GM23338 (cell line): Measurements from ENCODE around the gene RFX2. TPM values are rescaled to one million over a fixed set of nuclear protein-coding genes. Genes with fewer than 3 reads are reported as not detected.

Source experiments
- ATAC-seq: fragments of 200-7000 bp; cut with Tn5 transposase; 3 replicates; pipeline ENCODE4 v1.9.1; 2020
- DNase-seq: peaks from one replicate; pipeline ENCODE4 v3.0.0-alpha.2; 2015; ENCODE audit warnings: low spot score
- H2AFZ ChIP-seq: fragments of 200-600 bp; sonication (generic); 2 replicates; pipeline ENCODE4 v1.8.0; 2016; ENCODE audit warnings: antibody characterized with exemption, mild to moderate bottlenecking, moderate library complexity
- H3F3A ChIP-seq: fragments of 200-600 bp; sonication (generic); replicated peaks from 2 replicates; pipeline ENCODE4 v1.8.0; 2017; ENCODE audit warnings: antibody characterized with exemption, mixed run types, low read depth
- H3K27ac ChIP-seq: fragments of 200-600 bp; sonication (generic); 2 replicates; pipeline ENCODE4 v1.6.1; 2016; ENCODE audit warnings: low read depth
- H3K27me3 ChIP-seq: fragments of 200-600 bp; sonication (generic); 2 replicates; pipeline ENCODE4 v1.8.0; 2016; ENCODE audit warnings: mild to moderate bottlenecking, mixed run types, moderate library complexity; ENCODE audit not compliant: insufficient read depth
- H3K36me3 ChIP-seq: fragments of 200-600 bp; sonication (generic); 2 replicates; pipeline ENCODE4 v1.8.0; 2016; ENCODE audit warnings: mild to moderate bottlenecking; ENCODE audit not compliant: insufficient read depth
- H3K4me1 ChIP-seq: fragments of 200-600 bp; sonication (generic); 2 replicates; pipeline ENCODE4 v1.8.0; 2016; ENCODE audit warnings: mild to moderate bottlenecking, moderate library complexity; ENCODE audit not compliant: insufficient read depth
- H3K4me2 ChIP-seq: fragments of 200-600 bp; sonication (generic); 2 replicates; pipeline ENCODE4 v1.7.1; 2017; ENCODE audit warnings: mixed run types
- H3K4me3 ChIP-seq: fragments of 200-600 bp; sonication (generic); 2 replicates; pipeline ENCODE4 v1.6.1; 2016; ENCODE audit warnings: mixed run types
- H3K79me2 ChIP-seq: fragments of 200-600 bp; sonication (generic); replicated peaks from 2 replicates; pipeline ENCODE4 v1.8.0; 2017; ENCODE audit warnings: mild to moderate bottlenecking; ENCODE audit not compliant: insufficient read depth
- H3K9me2 ChIP-seq: fragments of 200-600 bp; sonication (generic); 2 replicates; pipeline ENCODE4 v1.8.0; 2017; ENCODE audit not compliant: insufficient read depth
- H4K20me1 ChIP-seq: fragments of 200-600 bp; sonication (generic); replicated peaks from 2 replicates; pipeline ENCODE4 v1.8.0; 2017; ENCODE audit warnings: mild to moderate bottlenecking; ENCODE audit not compliant: insufficient read depth
- H3K27ac Mint-ChIP-seq: 2 replicates; pipeline ENCODE4 v1.8.0; 2020; ENCODE audit warnings: inconsistent platforms, mild to moderate bottlenecking, moderate library complexity, mixed read lengths
- H3K27me3 Mint-ChIP-seq: 3 replicates; pipeline ENCODE4 v1.8.0; 2022; ENCODE audit warnings: low read depth, mild to moderate bottlenecking, moderate library complexity, mixed read lengths, inconsistent platforms; ENCODE audit not compliant: insufficient read depth, poor library complexity
- H3K36me3 Mint-ChIP-seq: 3 replicates; pipeline ENCODE4 v1.8.0; 2021; ENCODE audit warnings: low read depth, mild to moderate bottlenecking, inconsistent platforms, moderate library complexity, mixed read lengths
- H3K4me1 Mint-ChIP-seq: 3 replicates; pipeline ENCODE4 v1.8.0; 2020; ENCODE audit warnings: mild to moderate bottlenecking, inconsistent platforms, mixed read lengths
- H3K4me3 Mint-ChIP-seq: 3 replicates; pipeline ENCODE4 v1.8.0; 2021; ENCODE audit warnings: moderate library complexity, mild to moderate bottlenecking, inconsistent platforms, mixed read lengths
- H3K9me3 Mint-ChIP-seq: 3 replicates; pipeline ENCODE4 v1.8.0; 2020; ENCODE audit warnings: moderate library complexity, mild to moderate bottlenecking, inconsistent platforms, mixed read lengths
- CREB1 ChIP-seq: fragments of 250-450 bp; sonication (Bioruptor Pico); IDR thresholded peaks from 2 replicates; pipeline ENCODE4 v1.5.0; 2020; ENCODE audit warnings: low read depth, mild to moderate bottlenecking, moderate library complexity
- ETS1 ChIP-seq: IDR thresholded peaks from 2 replicates; pipeline ENCODE4 v1.6.1; 2016; ENCODE audit warnings: antibody characterized with exemption
- EZH2 ChIP-seq: fragments of 200-600 bp; sonication (generic); IDR thresholded peaks from one replicate; pipeline ENCODE4 v1.8.0; 2017; ENCODE audit warnings: antibody characterized with exemption, mild to moderate bottlenecking, low read depth; ENCODE audit not compliant: unreplicated experiment
- EZH2phosphoT487 ChIP-seq: fragments of 200-600 bp; sonication (generic); IDR thresholded peaks from one replicate; pipeline ENCODE4 v1.8.1; 2018; ENCODE audit warnings: antibody characterized with exemption; ENCODE audit not compliant: unreplicated experiment
- JUNB ChIP-seq: IDR thresholded peaks from one replicate; pipeline ENCODE4 v1.6.1; 2016; ENCODE audit warnings: antibody characterized with exemption; ENCODE audit not compliant: unreplicated experiment
- NANOG ChIP-seq: IDR thresholded peaks from 2 replicates; pipeline ENCODE4 v1.6.1; 2016; ENCODE audit warnings: antibody characterized with exemption, borderline replicate concordance
- POLR2AphosphoS5 ChIP-seq: IDR thresholded peaks from 2 replicates; pipeline ENCODE4 v1.6.1; 2016; ENCODE audit warnings: antibody characterized with exemption, low read depth
- REST ChIP-seq: IDR thresholded peaks from one replicate; pipeline ENCODE4 v1.6.1; 2018; ENCODE audit warnings: antibody characterized with exemption; ENCODE audit not compliant: unreplicated experiment
- STAT1 ChIP-seq: IDR thresholded peaks from one replicate; pipeline ENCODE4 v1.6.1; 2016; ENCODE audit warnings: antibody characterized with exemption; ENCODE audit not compliant: unreplicated experiment
- ZNF114 ChIP-seq: fragments of 250-450 bp; sonication (Bioruptor Pico); IDR thresholded peaks from 2 replicates; pipeline ENCODE4 v1.5.0; 2020; ENCODE audit warnings: mild to moderate bottlenecking, moderate library complexity
- ZNF331 ChIP-seq: fragments of 250-450 bp; sonication (Bioruptor Pico); IDR thresholded peaks from 2 replicates; pipeline ENCODE4 v1.5.0; 2020; ENCODE audit warnings: low read depth, mild to moderate bottlenecking, moderate library complexity
- polyA plus RNA-seq: library from polyadenylated mRNA; unstranded; fragments of >200 nt; fragmentation: Nextera tagmentation; extraction: Ambion mirVana; gene quantifications from 2 replicates; pipeline ENCODE4 v1.2.1, GENCODE V29; 2016
- total RNA-seq: library from RNA; depleted of rRNA; stranded (reverse); fragments of >200 nt; shearing (Covaris generic); gene quantifications from 2 replicates; pipeline ENCODE4 v1.2.3, GENCODE V29; 2014
- TF ChIP-seq, protein P1 (sequence below): fragments of 250-450 bp; sonication (Bioruptor Pico); IDR thresholded peaks from 2 replicates; pipeline ENCODE4 v1.5.0; 2020; ENCODE audit warnings: mild to moderate bottlenecking, moderate library complexity

Gene RFX2
- total and polyA plus RNA-seq, 2 experiments from 2014 or later = 4.6 to 13.0 TPM

DNA sequence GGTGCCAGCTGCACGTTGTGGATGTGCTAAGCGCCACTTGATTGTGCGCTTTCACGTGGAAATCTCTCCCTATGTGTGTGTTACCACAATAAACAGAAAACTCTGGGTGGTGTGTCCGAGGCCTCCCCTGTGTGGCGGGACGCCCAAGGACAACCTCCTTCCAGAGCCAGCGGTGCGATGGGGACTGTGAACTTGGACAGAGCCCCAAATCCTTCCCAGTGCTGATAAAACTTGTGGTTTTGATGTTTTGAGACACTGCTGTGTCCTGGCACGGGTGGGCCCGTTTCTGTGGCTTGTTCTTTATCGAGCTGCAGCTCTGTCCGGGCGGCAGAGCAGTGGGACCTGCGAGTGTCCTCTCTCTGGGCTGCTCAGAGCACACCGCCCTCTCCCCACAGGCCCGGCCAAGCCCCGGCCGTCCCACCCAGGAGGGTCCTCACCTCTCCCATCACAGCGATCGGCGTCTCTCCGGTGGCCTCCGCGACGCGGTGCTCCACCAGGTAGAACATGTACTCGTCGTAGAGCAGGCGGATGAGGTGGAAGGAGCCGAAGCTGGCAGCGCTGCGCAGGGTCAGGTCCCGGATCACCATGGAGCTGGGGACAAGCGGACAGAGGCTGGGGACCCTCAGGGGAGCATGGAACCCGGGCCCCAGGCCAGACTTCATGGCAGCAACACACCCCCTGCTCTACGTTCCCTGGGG is 113.5 kb downstream of the RFX2 start:
- no peak for TF ChIP-seq CREB1 (CRISPR knock-in tag)
- no peak for TF ChIP-seq ZNF114
- TF ChIP-seq, protein P1, sequence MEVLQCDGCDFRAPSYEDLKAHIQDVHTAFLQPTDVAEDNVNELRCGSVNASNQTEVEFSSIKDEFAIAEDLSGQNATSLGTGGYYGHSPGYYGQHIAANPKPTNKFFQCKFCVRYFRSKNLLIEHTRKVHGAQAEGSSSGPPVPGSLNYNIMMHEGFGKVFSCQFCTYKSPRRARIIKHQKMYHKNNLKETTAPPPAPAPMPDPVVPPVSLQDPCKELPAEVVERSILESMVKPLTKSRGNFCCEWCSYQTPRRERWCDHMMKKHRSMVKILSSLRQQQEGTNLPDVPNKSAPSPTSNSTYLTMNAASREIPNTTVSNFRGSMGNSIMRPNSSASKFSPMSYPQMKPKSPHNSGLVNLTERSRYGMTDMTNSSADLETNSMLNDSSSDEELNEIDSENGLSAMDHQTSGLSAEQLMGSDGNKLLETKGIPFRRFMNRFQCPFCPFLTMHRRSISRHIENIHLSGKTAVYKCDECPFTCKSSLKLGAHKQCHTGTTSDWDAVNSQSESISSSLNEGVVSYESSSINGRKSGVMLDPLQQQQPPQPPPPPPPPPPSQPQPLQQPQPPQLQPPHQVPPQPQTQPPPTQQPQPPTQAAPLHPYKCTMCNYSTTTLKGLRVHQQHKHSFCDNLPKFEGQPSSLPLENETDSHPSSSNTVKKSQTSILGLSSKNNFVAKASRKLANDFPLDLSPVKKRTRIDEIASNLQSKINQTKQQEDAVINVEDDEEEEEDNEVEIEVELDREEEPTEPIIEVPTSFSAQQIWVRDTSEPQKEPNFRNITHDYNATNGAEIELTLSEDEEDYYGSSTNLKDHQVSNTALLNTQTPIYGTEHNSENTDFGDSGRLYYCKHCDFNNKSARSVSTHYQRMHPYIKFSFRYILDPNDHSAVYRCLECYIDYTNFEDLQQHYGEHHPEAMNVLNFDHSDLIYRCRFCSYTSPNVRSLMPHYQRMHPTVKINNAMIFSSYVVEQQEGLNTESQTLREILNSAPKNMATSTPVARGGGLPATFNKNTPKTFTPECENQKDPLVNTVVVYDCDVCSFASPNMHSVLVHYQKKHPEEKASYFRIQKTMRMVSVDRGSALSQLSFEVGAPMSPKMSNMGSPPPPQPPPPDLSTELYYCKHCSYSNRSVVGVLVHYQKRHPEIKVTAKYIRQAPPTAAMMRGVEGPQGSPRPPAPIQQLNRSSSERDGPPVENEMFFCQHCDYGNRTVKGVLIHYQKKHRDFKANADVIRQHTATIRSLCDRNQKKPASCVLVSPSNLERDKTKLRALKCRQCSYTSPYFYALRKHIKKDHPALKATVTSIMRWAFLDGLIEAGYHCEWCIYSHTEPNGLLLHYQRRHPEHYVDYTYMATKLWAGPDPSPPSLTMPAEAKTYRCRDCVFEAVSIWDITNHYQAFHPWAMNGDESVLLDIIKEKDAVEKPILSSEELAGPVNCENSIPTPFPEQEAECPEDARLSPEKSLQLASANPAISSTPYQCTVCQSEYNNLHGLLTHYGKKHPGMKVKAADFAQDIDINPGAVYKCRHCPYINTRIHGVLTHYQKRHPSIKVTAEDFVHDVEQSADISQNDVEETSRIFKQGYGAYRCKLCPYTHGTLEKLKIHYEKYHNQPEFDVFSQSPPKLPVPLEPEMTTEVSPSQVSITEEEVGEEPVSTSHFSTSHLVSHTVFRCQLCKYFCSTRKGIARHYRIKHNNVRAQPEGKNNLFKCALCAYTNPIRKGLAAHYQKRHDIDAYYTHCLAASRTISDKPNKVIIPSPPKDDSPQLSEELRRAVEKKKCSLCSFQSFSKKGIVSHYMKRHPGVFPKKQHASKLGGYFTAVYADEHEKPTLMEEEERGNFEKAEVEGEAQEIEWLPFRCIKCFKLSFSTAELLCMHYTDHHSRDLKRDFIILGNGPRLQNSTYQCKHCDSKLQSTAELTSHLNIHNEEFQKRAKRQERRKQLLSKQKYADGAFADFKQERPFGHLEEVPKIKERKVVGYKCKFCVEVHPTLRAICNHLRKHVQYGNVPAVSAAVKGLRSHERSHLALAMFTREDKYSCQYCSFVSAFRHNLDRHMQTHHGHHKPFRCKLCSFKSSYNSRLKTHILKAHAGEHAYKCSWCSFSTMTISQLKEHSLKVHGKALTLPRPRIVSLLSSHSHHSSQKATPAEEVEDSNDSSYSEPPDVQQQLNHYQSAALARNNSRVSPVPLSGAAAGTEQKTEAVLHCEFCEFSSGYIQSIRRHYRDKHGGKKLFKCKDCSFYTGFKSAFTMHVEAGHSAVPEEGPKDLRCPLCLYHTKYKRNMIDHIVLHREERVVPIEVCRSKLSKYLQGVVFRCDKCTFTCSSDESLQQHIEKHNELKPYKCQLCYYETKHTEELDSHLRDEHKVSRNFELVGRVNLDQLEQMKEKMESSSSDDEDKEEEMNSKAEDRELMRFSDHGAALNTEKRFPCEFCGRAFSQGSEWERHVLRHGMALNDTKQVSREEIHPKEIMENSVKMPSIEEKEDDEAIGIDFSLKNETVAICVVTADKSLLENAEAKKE (CRISPR knock-in tag) = no peak
- TF ChIP-seq NANOG = no peak
- no peak for TF ChIP-seq ETS1
- TF ChIP-seq ZNF331 (CRISPR knock-in tag) = no peak
- TF ChIP-seq EZH2 = no peak
- TF ChIP-seq POLR2AphosphoS5 = no peak
- TF ChIP-seq JUNB = no peak
- TF ChIP-seq STAT1 = no peak
- TF ChIP-seq EZH2phosphoT487 = no peak
- no peak for TF ChIP-seq REST
- H3K9me3 Mint-ChIP-seq = peaks cover 6% of the 10 kb centered on the region
- H3K27me3 ChIP-seq = no peaks in the 10 kb centered on the region
- H3K27me3 Mint-ChIP-seq = peaks cover 18% of the 10 kb centered on the region
- H3K4me3 ChIP-seq = no peak overlapping the region
- H3K4me1 Mint-ChIP-seq = no peaks in the 10 kb centered on the region; the same call in 2 of the 3 replicates
- H3K4me1 ChIP-seq = no peaks in the 10 kb centered on the region
- H4K20me1 ChIP-seq = no peaks in the 10 kb centered on the region
- no peaks in the 10 kb centered on the region for H3K9me2 ChIP-seq
- DNase-seq (no peak), ATAC-seq (no peak; the same call in 2 of the 3 replicates)
- H3K27ac Mint-ChIP-seq = no peak overlapping the region
- no peak overlapping the region for H3K27ac ChIP-seq
- no peak overlapping the region for H3K4me2 ChIP-seq
- H3F3A ChIP-seq = 0 out of 2 replicates have a peak, but pooled peaks cover 2% of the 10 kb centered on the region
- H3K36me3 Mint-ChIP-seq = peaks cover 3% of the 10 kb centered on the region; the same call in 1 of the 3 replicates
- no peak overlapping the region for H3K4me3 Mint-ChIP-seq
- H3K36me3 ChIP-seq = no peaks in the 10 kb centered on the region
- H3K79me2 ChIP-seq = no peaks in the 10 kb centered on the region
- H2AFZ ChIP-seq = no peak overlapping the region
